Measurements from ENCODE around the gene PIEZO1.

The PIEZO1 gene

GRCh38 chr16:88748364-88748763 lies 36.7 kb downstream of the PIEZO1 start:
- DNase-seq: no peak

DNA sequence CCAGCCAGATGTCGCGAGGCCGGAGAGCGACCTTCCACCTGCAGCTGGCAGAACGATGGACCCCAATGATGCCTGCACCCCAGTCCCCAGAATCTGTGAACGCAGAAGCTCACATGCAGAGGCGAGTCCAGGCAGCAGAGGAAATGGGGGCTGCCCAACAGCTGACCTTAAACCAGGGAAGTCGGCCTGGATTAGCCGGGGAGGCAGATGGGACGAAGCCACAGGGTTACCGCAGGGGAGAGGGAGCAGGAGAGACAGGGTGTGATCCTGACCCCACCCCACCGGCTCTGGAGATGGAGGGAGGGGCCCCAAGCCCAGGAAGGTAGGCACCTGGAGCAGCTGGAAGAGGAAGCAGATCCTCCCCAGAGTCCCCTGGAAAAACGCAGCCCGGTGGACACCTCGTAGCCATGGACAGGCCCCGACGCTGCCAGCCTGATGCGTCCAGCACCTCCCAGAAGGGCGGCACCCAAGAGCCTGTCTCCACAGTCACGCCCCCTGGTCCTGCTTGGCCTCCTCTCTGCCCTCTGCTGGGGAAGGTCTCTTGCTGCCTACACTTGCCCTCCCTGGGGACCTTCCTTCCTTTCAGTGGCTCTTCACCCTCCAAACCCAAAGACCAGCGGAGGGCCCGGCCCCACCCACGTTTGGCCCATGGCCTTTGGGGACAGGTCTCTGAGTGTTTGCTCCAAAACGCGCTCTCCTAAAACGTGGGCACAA lies 37.3 kb downstream of the PIEZO1 start:
- DNase-seq: no peak

DNA sequence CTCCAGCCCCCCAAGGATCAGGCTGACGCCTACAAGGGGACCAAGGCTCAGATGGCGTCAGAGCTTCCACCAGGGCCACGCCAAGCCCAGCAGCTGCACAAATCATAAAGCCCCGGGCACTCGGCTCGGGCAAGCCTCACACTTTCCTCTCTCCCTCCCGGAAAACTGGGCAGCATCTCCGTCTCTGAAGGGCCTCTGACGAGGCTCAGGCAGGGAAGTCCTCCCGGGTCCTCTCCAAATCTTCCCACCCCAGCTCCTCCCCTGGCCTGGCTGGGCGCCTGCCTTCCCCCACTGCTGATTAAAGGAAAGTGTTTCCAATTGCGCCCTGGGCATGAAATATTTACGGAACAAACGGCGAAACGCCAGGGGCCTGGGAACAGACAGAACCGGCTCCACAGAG lies 38.5 kb downstream of the PIEZO1 start:
- no peak for DNase-seq

- no peak for DNase-seq
Observed at GRCh38 chr16:88744577-88745521, 40.2 kb downstream of the PIEZO1 start.

GRCh38 chr16:88743693-88744576 lies 41.1 kb downstream of the PIEZO1 start:
- no peak for DNase-seq

DNA sequence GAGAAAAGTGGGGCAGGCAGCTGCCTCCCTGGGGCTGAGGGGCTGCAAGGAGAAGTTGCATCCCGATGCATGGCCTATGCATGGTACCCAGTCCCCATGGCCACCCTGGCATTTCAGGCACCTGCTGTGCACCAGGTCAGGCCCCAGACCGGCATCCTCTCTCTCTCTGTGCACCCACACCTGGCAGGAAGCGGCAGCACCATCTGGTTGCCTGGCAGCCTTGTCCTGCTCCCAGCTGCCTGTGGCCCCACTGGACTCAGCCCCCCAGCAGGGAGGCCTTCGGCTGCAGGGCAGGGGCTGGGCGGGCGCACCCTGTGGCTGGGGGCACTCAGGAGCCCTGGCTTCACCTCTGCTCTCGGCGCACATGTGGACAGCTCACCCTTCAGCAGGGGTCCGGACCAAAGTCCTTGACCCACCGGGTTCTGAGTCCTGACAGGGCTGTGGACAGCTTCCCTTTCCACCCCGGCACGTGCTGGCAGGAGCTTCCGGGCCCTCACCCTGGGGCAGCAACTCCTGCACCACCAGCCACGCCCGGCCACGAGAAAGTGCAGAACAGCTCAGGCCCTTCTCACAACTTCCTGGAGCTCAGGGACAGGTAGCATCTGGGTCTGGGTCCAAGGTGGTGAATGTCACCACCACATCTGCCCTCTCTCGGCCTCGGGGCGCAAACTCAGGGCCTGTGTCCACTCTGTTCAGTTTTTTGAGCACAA lies 42.0 kb downstream of the PIEZO1 start:
- DNase-seq: no peak

DNA sequence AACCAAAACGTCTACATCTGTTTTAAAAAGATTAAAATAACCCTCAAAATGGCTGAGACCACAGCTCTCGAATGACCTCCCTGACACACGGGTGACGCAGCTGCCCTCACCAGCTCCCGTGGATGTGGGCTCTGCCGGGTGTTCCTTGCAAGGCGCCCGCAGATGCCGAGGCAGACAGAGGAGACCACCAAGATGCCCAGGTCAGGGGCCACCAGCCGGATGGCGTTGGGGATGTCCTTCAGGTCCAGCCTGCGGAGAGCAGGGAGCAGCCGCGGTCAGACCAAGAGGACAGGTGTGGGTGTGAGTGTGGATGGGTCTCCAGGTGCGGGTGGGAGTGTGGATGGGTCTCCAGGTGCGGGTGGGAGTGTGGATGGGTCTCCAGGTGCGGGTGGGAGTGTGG lies 43.7 kb downstream of the PIEZO1 start:
- DNase-seq: no peak

- DNase-seq: no peak
Observed at GRCh38 chr16:88740727-88741055, 44.3 kb downstream of the PIEZO1 start.

DNA sequence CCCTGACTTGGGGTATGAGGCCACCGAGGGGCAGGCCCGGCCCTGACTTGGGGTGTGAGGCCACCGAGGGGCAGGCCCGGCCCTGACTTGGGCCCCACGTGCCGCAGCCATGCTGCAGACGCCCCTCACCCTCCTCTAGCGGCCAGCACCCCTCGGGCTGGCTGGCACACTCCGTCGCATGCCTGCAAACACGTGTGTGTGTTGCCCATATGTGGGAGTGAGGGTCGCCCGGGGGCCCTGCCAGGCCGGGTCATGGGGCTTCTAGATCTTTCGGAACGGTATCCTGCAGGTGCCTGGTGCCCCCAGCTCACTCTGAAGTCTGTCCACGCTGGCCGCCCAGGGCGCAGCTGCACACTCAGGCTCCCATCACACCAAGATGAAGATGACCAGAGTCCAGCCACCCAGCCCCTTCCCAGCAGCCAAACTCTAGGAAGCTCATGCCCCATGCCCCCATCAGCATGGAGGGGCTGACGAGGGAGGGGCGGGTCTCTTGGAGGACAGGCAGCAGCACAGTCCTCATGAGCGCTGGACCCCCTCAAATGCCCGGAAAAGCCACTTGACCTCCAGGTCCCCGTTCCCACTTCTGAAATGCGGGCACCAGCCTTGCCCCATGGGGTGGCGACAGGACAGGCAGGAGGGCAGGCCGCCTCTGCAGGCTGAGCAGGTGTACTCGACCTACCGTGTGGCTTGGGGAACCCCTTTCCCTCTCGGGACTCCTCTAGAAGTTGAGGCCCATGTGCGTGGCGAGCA lies 44.9 kb downstream of the PIEZO1 start:
- no peak for DNase-seq

- no peak for DNase-seq
Observed at GRCh38 chr16:88739139-88739976, 45.7 kb downstream of the PIEZO1 start.

DNA sequence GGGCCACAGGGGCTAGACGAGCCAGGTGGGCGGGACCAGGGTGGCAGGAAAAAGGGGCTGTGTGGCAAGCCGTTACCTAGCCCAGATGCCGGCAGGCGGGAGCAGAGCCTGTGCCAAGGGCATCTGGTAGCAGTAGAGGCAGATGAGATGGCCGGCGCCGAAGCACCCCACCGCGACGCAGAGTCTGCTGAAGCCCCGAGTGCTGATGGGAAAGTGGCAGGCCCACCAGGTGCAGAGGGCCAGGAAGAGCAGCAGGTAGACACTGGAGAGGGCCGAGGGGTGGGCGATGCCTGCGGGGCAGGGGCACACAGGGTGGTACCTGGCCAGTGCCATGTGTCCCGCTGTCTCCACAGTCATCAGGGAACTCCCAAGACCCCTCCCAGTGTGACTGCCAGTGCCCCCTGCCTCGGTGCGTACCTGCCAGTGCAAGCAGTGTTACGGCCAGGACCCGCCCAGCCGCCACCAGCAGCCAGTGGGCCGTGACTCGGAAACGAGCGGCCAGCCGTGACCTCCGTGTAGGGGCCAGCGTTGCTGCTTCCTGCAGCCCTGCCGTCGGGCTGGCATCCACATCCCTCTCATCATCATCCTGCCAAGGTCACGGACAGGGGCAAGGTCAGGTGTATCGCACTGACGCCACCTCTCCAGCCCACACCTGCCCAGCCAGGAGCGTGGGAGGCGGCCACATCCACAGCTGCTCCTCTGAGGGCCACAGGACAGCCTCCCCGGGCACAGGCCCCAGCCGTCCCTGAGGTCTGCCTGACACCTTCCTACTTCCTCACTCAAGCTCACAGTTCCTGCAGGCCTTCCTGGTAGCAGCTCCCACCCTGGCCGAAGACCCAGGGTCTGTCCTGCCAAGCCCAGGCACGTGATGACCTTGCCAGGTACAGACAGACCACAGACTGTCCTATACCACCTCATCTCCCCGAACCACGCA lies 46.6 kb downstream of the PIEZO1 start:
- DNase-seq: no peak

DNA sequence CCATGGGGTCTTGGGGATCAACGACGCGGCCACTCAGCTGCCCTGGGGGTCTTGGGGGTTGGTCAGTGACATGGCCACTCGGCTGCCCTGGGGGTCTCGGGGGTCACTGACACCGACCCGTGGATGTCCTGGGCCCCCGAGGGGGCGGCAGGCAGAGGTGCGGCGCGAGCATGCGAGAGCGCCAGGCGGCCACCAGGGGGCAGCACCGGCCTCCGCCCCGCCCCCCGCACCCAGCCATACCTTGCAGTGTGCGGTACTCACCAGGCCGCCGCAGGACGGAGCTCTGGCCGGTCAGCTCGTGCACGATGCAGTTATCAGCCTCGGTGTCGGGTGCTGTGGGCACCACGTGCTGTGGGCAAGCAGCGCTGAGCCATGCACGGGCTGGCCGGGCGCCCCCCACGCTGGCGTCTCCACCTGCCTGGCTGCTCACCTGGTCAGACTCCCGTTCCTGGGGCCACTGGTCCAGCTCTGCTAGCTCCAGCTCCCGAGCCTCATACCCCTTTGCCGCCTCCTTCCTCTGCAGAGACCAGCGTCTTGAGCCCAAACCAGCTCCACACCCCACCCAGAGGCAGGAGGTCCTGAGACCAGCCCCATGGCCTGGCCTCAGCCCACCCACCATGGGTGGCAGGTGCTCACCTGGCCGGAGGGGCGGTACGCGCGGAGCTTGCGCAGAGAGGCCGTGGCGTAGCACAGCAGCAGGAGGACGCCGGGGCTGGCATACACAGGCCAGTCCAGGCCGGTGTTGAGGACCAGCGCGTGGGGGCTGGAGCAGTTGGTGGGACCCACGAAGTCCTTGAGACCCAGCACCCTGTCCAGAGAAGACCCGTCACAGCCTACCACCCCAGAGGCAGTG lies 47.5 kb downstream of the PIEZO1 start:
- DNase-seq: no peak

- no peak for DNase-seq
Observed at GRCh38 chr16:88736496-88736895, 48.5 kb downstream of the PIEZO1 start.

GRCh38 chr16:88736088-88736487 lies 48.9 kb downstream of the PIEZO1 start:
- no peak for DNase-seq

DNA sequence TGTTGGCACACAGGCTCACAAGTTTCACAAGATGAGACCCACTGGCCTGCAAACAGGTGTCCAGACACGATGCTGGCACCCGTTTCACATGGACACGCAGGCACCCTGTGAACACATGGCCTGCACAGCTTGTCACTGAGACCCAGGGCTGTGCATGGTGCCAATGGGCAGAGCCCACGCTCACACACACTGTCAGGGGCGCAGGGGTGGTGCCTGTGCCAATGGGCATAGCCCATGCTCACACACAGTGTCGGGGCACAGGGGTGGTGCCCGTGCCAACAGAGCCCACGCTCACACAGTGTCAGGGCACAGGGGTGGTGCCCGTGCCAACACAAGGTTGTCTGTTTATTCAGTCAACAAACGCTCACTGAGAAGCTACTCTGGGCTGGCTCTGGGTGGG lies 49.4 kb downstream of the PIEZO1 start:
- DNase-seq: no peak

DNA sequence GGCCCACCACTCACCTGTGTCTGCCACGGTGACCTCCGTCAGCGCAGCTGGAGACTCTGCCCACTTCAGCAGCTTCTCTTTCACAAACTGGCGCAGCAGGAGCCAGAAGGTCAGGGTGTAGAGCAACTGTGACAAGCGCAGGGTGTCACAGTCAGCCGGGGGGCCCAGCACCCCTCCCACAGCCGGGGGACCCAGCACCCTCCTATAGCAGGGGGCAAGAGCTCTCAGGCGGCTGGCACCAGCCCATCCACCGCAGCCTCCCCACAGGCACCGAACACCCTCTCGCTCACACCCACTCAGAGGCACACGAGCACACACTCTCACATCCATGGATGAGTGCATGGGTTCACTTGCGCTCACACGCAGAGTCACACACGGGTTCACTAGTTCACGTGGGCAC lies 49.9 kb downstream of the PIEZO1 start:
- no peak for DNase-seq

GRCh38 chr16:88734361-88734728 lies 50.7 kb downstream of the PIEZO1 start:
- DNase-seq: no peak

- no peak for DNase-seq
Observed at GRCh38 chr16:88733630-88734360, 51.2 kb downstream of the PIEZO1 start.

All from NCI-H1417 treated with DMSO at 0.1 percent for 48 hours (cell line).